Kidney (tissue), 14 donors: ENCODE results near the gene CAMK4. TPM values are rescaled to one million over a fixed set of nuclear protein-coding genes. Genes with fewer than 3 reads are reported as not detected.

Experiments used
- DNase-seq, 5 donors: peaks; one replicate each; pipeline ENCODE4 v3.0.0-alpha.2; 2013 to 2020
- FAIRE-seq: peaks from 2 replicates; lab custom pipeline; 2012; peaks lifted over from hg19 to GRCh38; lab: Jason Lieb, UNC
- H3K27ac ChIP-seq, 2 donors: one replicate each; pipeline ENCODE4 v1.7.0; 2013; ENCODE audit warnings: low read depth in 2 of 2, low read length in 2 of 2, inconsistent platforms in 1 of 2
- H3K27me3 ChIP-seq: one replicate; pipeline ENCODE4 v1.7.1; 2013; ENCODE audit warnings: low read length, inconsistent platforms; ENCODE audit not compliant: control insufficient read depth, insufficient read depth
- H3K36me3 ChIP-seq, 3 donors: one replicate each; pipeline versions ENCODE4 v1.7.0 to v1.7.1; 2013; ENCODE audit warnings: low read length in 3 of 3, control low read depth in 1 of 3, inconsistent platforms in 1 of 3; ENCODE audit not compliant: insufficient read depth in 3 of 3, control insufficient read depth in 2 of 3
- H3K4me1 ChIP-seq, 3 donors: one replicate each; pipeline versions ENCODE4 v1.7.0 to v1.7.1; 2013; ENCODE audit warnings: low read length in 3 of 3, inconsistent platforms in 1 of 3, low read depth in 1 of 3; ENCODE audit not compliant: control insufficient read depth in 2 of 3, insufficient read depth in 2 of 3
- H3K4me3 ChIP-seq, 3 donors: one replicate each; pipeline versions ENCODE4 v1.7.0 to v1.8.1; 2013; ENCODE audit warnings: low read length in 3 of 3, control low read depth in 1 of 3, inconsistent platforms in 1 of 3
- H3K9ac ChIP-seq, 3 donors: one replicate each; pipeline versions ENCODE4 v1.7.0 to v1.7.1; 2013; ENCODE audit warnings: low read length in 3 of 3, control low read depth in 1 of 3, inconsistent platforms in 1 of 3
- H3K9me3 ChIP-seq, 3 donors: one replicate each; pipeline versions ENCODE4 v1.7.0 to v1.7.1; 2013; ENCODE audit warnings: low read length in 3 of 3, control low read depth in 1 of 3, inconsistent platforms in 1 of 3; ENCODE audit not compliant: control insufficient read depth in 2 of 3, insufficient read depth in 1 of 3
- CTCF ChIP-seq: IDR thresholded peaks from 3 replicates; pipeline ENCODE4 v1.5.1; 2012; ENCODE audit warnings: mild to moderate bottlenecking, moderate library complexity, borderline replicate concordance; ENCODE audit not compliant: insufficient read depth; ENCODE audit errors: extremely low read depth
- intact Hi-C: fragments of 100-400 bp; cut with DNase I; formaldehyde crosslinking; loops from one replicate; pipeline ENCODE4 v1.11.1; 2022
- polyA plus RNA-seq: library from polyadenylated mRNA; stranded (reverse); fragments of 350-450 nt; fragmentation: Illumina TruSeq; extraction: RNeasy Lipid Tissue Mini Kit (QIAGEN cat#74804); gene quantifications from one replicate; pipeline ENCODE4 v1.2.3, GENCODE V29; 2014; ENCODE audit warnings: low read depth, low replicate concordance; ENCODE audit not compliant: insufficient read depth
- total RNA-seq: library from RNA; stranded (reverse); fragmentation: NEBNext Ultra II Directional; extraction: Animal tissue kit (Norgen Biotek cat#: 25700); gene quantifications from one replicate; pipeline ENCODE4 v1.2.1, GENCODE V29; 2021
- donor health status: control.
- donor health status: control.
- donor health status: control.
- donor health status: control.
- donor health status: control.
- donor health status: DM: yes; HTN: yes; CAD: no.
- donor health status: Normal renal cell carcinoma (clear cell type).

Gene CAMK4
- total and polyA plus RNA-seq, 2 donors from 2014 or later, result 0.37 to 4.7 TPM

GRCh38 chr5:111505096-111505495 is 280.9 kb downstream of the CAMK4 start:
- no peak for FAIRE-seq
- Histone ChIP-seq H3K27me3 (no peaks in the 10 kb centered on the region), H3K9ac (no peak overlapping the region), H3K27ac (no peak overlapping the region), H3K9me3 (no peaks in the 10 kb centered on the region), H3K36me3 (no peaks in the 10 kb centered on the region), H3K4me1 (no peaks in the 10 kb centered on the region), H3K4me3 (no peak overlapping the region)
- DNase-seq, result peak in 2 of 5 donors; percentile 22 to 54
- intact Hi-C loops, result no loop called here
- no peak for TF ChIP-seq CTCF

- no peak overlapping the region for H3K4me3 ChIP-seq
- intact Hi-C loops, result no loop called here
- no peak for DNase-seq
- no peak overlapping the region for H3K9ac ChIP-seq
- no peaks in the 10 kb centered on the region for H3K4me1 ChIP-seq
- no peaks in the 10 kb centered on the region for H3K27me3 ChIP-seq
- FAIRE-seq, result no peak
- TF ChIP-seq CTCF, result no peak
- H3K36me3 ChIP-seq, result no peaks in the 10 kb centered on the region
- no peaks in the 10 kb centered on the region for H3K9me3 ChIP-seq
- no peak overlapping the region for H3K27ac ChIP-seq
These were observed 283.1 kb downstream of the CAMK4 start for GRCh38 chr5:111507276-111507675.

DNA sequence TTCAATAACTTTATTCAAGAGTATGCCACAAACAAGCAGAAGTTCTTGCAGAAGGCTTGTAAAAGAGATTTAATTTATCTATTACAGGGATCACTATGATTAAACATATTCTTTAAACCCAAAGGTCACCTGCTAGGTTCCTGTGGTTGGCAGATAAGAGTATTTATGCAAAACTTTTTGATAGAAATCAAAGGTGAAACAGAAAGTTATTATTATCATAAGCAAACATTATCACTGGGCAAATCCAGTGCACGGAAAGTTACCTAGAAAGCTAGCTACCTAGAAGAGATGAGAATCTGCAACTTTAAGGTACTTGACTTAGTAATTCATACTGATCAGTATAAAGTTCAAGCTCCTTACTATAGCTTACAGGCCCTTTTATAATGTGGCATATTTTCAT is 284.9 kb downstream of the CAMK4 start:
- intact Hi-C loops, result no loop called here
- FAIRE-seq (no peak), DNase-seq (no peak)
- H3K4me1 ChIP-seq, result no peaks in the 10 kb centered on the region
- no peak overlapping the region for H3K27ac ChIP-seq
- no peak overlapping the region for H3K4me3 ChIP-seq
- no peaks in the 10 kb centered on the region for H3K9me3 ChIP-seq
- no peak overlapping the region for H3K9ac ChIP-seq
- H3K27me3 ChIP-seq, result no peaks in the 10 kb centered on the region
- no peaks in the 10 kb centered on the region for H3K36me3 ChIP-seq
- TF ChIP-seq CTCF, result no peak
